ENCODE results near the gene PBX3. TPM values are rescaled to one million over a fixed set of nuclear protein-coding genes. Genes with fewer than 3 reads are reported as not detected.

PBX3 gene
- total RNA-seq, 5 donors from 2014 or later (not counting 1 experiment from before 2014, with no cell fraction given), result 12.3 to 30.6 (median 19.0) TPM

GRCh38 chr9:125956102-125956501 is 208.9 kb downstream of the PBX3 start:
- WGBS (ENCODE audit: insufficient coverage), result no CpG with 5 or more reads among the region's 5 CpGs
- Histone ChIP-seq H3K9me3 (no peaks in the 10 kb centered on the region), H3K36me3 (ENCODE audit: control insufficient read depth in 2 of 2, extremely low read depth in 1 of 2, insufficient read depth in 1 of 2, low read length in 1 of 2) (no peaks in the 10 kb centered on the region), H3K27me3 (replicated peaks in 1 of 2; ENCODE audit: control insufficient read depth in 2 of 2, extremely low read depth in 1 of 2, insufficient read depth in 2 of 2, low read length in 1 of 2) (no peaks in the 10 kb centered on the region), H3K4me1 (ENCODE audit: control insufficient read depth in 1 of 2, extremely low read depth in 1 of 2, insufficient read depth in 2 of 2, low read length in 2 of 2) (no peaks in the 10 kb centered on the region), H3K27ac (ENCODE audit: low read length) (no peak overlapping the region), H3K4me3 (ENCODE audit: control insufficient read depth in 1 of 2, extremely low read depth in 1 of 2, low read length in 1 of 2) (no peak overlapping the region)
- no peak overlapping the region for H3K27ac Mint-ChIP-seq
- peaks cover 15% of the 10 kb centered on the region for H3K36me3 Mint-ChIP-seq
- ChIA-PET POLR2A (no interaction called here), CTCF (no interaction called here)
- no peaks in the 10 kb centered on the region for H3K27me3 Mint-ChIP-seq
- no peak for ATAC-seq (replicated peaks in 1 of 4)
- no peaks in the 10 kb centered on the region for H3K4me1 Mint-ChIP-seq
- H3K9me3 Mint-ChIP-seq, result no peaks in the 10 kb centered on the region
- H3K4me3 Mint-ChIP-seq, result no peak overlapping the region
- DNase-seq, result no peak

GRCh38 chr9:125959315-125959714 is 212.1 kb downstream of the PBX3 start:
- H3K27ac ChIP-seq (ENCODE audit: low read length), result no peak overlapping the region
- POLR2A ChIA-PET, result no interaction called here
- no peak for ATAC-seq (replicated peaks in 1 of 4)

GRCh38 chr9:125959951-125960619 is 212.9 kb downstream of the PBX3 start:
- Histone ChIP-seq H3K4me1 (ENCODE audit: control insufficient read depth in 1 of 2, extremely low read depth in 1 of 2, insufficient read depth in 2 of 2, low read length in 2 of 2) (no peaks in the 10 kb centered on the region), H3K27ac (ENCODE audit: low read length) (no peak overlapping the region), H3K9me3 (no peaks in the 10 kb centered on the region), H3K4me3 (ENCODE audit: control insufficient read depth in 1 of 2, extremely low read depth in 1 of 2, low read length in 1 of 2) (no peak overlapping the region), H3K27me3 (replicated peaks in 1 of 2; ENCODE audit: control insufficient read depth in 2 of 2, extremely low read depth in 1 of 2, insufficient read depth in 2 of 2, low read length in 1 of 2) (no peaks in the 10 kb centered on the region), H3K36me3 (ENCODE audit: control insufficient read depth in 2 of 2, extremely low read depth in 1 of 2, insufficient read depth in 1 of 2, low read length in 1 of 2) (peaks cover 0 to 8% of the 10 kb centered on the region in 2 donors)
- POLR2A ChIA-PET, result interaction anchor here in 1 of 2 donors (0.5 kb wide), 1 partner anchor 353 kb away, joined by 3 read pairs; no protein-coding TSS in a partner anchor
- Mint-ChIP-seq H3K27ac (no peak overlapping the region), H3K36me3 (peaks cover 27% of the 10 kb centered on the region), H3K4me3 (no peak overlapping the region), H3K4me1 (no peaks in the 10 kb centered on the region), H3K27me3 (no peaks in the 10 kb centered on the region), H3K9me3 (no peaks in the 10 kb centered on the region)
- no peak for ATAC-seq (replicated peaks in 1 of 4)
- CTCF ChIA-PET, result no interaction called here
- no peak for DNase-seq
- WGBS (ENCODE audit: insufficient coverage), result no CpG with 5 or more reads among the region's 6 CpGs

More at GRCh38 chr9:125959315-125959714, 212.1 kb downstream of the PBX3 start:
- no peak for DNase-seq
- Mint-ChIP-seq H3K36me3 (peaks cover 24% of the 10 kb centered on the region), H3K27ac (no peak overlapping the region), H3K4me1 (no peaks in the 10 kb centered on the region), H3K9me3 (no peaks in the 10 kb centered on the region), H3K4me3 (no peak overlapping the region), H3K27me3 (no peaks in the 10 kb centered on the region)
- Histone ChIP-seq H3K36me3 (ENCODE audit: control insufficient read depth in 2 of 2, extremely low read depth in 1 of 2, insufficient read depth in 1 of 2, low read length in 1 of 2) (peaks cover 0 to 8% of the 10 kb centered on the region in 2 donors), H3K9me3 (no peaks in the 10 kb centered on the region), H3K4me1 (ENCODE audit: control insufficient read depth in 1 of 2, extremely low read depth in 1 of 2, insufficient read depth in 2 of 2, low read length in 2 of 2) (no peaks in the 10 kb centered on the region), H3K27me3 (replicated peaks in 1 of 2; ENCODE audit: control insufficient read depth in 2 of 2, extremely low read depth in 1 of 2, insufficient read depth in 2 of 2, low read length in 1 of 2) (no peaks in the 10 kb centered on the region), H3K4me3 (ENCODE audit: control insufficient read depth in 1 of 2, extremely low read depth in 1 of 2, low read length in 1 of 2) (no peak overlapping the region)
- 94% methylated on average over 2 of the region's 3 CpGs for WGBS (ENCODE audit: insufficient coverage)
- CTCF ChIA-PET, result no interaction called here

- DNase-seq (no peak), ATAC-seq (replicated peaks in 1 of 4) (no peak)
- 94% methylated on average over 6 of the region's 8 CpGs for WGBS (ENCODE audit: insufficient coverage)
These were observed 213.5 kb downstream of the PBX3 start for GRCh38 chr9:125960626-125961025.

GRCh38 chr9:125961072-125961471 is 213.9 kb downstream of the PBX3 start:
- Mint-ChIP-seq H3K27me3 (no peaks in the 10 kb centered on the region), H3K27ac (no peak overlapping the region), H3K9me3 (no peaks in the 10 kb centered on the region), H3K4me1 (no peaks in the 10 kb centered on the region), H3K36me3 (peaks cover 27% of the 10 kb centered on the region), H3K4me3 (no peak overlapping the region)
- H3K4me3 ChIP-seq (ENCODE audit: control insufficient read depth in 1 of 2, extremely low read depth in 1 of 2, low read length in 1 of 2), result no peak overlapping the region
- CTCF ChIA-PET, result no interaction called here
- 97% methylated on average over 4 of the region's 7 CpGs for WGBS (ENCODE audit: insufficient coverage)
- H3K9me3 ChIP-seq, result no peaks in the 10 kb centered on the region
- POLR2A ChIA-PET, result no interaction called here
- no peaks in the 10 kb centered on the region for H3K4me1 ChIP-seq (ENCODE audit: control insufficient read depth in 1 of 2, extremely low read depth in 1 of 2, insufficient read depth in 2 of 2, low read length in 2 of 2)
- peaks cover 0 to 8% of the 10 kb centered on the region in 2 donors for H3K36me3 ChIP-seq (ENCODE audit: control insufficient read depth in 2 of 2, extremely low read depth in 1 of 2, insufficient read depth in 1 of 2, low read length in 1 of 2)
- ATAC-seq (replicated peaks in 1 of 4) (no peak), DNase-seq (no peak)
- no peaks in the 10 kb centered on the region for H3K27me3 ChIP-seq (replicated peaks in 1 of 2; ENCODE audit: control insufficient read depth in 2 of 2, extremely low read depth in 1 of 2, insufficient read depth in 2 of 2, low read length in 1 of 2)
- no peak overlapping the region for H3K27ac ChIP-seq (ENCODE audit: low read length)

More at GRCh38 chr9:125960626-125961025, 213.5 kb downstream of the PBX3 start:
- Histone ChIP-seq H3K36me3 (ENCODE audit: control insufficient read depth in 2 of 2, extremely low read depth in 1 of 2, insufficient read depth in 1 of 2, low read length in 1 of 2) (peaks cover 0 to 8% of the 10 kb centered on the region in 2 donors), H3K27ac (ENCODE audit: low read length) (no peak overlapping the region), H3K4me3 (ENCODE audit: control insufficient read depth in 1 of 2, extremely low read depth in 1 of 2, low read length in 1 of 2) (no peak overlapping the region), H3K4me1 (ENCODE audit: control insufficient read depth in 1 of 2, extremely low read depth in 1 of 2, insufficient read depth in 2 of 2, low read length in 2 of 2) (no peaks in the 10 kb centered on the region), H3K9me3 (no peaks in the 10 kb centered on the region), H3K27me3 (replicated peaks in 1 of 2; ENCODE audit: control insufficient read depth in 2 of 2, extremely low read depth in 1 of 2, insufficient read depth in 2 of 2, low read length in 1 of 2) (no peaks in the 10 kb centered on the region)
- Mint-ChIP-seq H3K4me3 (no peak overlapping the region), H3K4me1 (no peaks in the 10 kb centered on the region), H3K9me3 (no peaks in the 10 kb centered on the region), H3K27ac (no peak overlapping the region), H3K27me3 (no peaks in the 10 kb centered on the region), H3K36me3 (peaks cover 27% of the 10 kb centered on the region)
- POLR2A ChIA-PET, result no interaction called here
- CTCF ChIA-PET, result no interaction called here

- H3K36me3 ChIP-seq (ENCODE audit: control insufficient read depth in 2 of 2, extremely low read depth in 1 of 2, insufficient read depth in 1 of 2, low read length in 1 of 2), result peaks cover 0 to 12% of the 10 kb centered on the region in 2 donors
- DNase-seq (no peak), ATAC-seq (replicated peaks in 1 of 4) (no peak)
- no peak overlapping the region for H3K27ac ChIP-seq (ENCODE audit: low read length)
- no peaks in the 10 kb centered on the region for H3K4me1 ChIP-seq (ENCODE audit: control insufficient read depth in 1 of 2, extremely low read depth in 1 of 2, insufficient read depth in 2 of 2, low read length in 2 of 2)
- H3K27ac Mint-ChIP-seq, result no peak overlapping the region
- peaks cover 27% of the 10 kb centered on the region for H3K36me3 Mint-ChIP-seq
- WGBS (ENCODE audit: insufficient coverage), result no CpG with 5 or more reads among the region's 2 CpGs
- POLR2A ChIA-PET, result no interaction called here
- no peaks in the 10 kb centered on the region for H3K4me1 Mint-ChIP-seq
- no peaks in the 10 kb centered on the region for H3K9me3 ChIP-seq
- no peak overlapping the region for H3K4me3 ChIP-seq (ENCODE audit: control insufficient read depth in 1 of 2, extremely low read depth in 1 of 2, low read length in 1 of 2)
- no peaks in the 10 kb centered on the region for H3K27me3 Mint-ChIP-seq
- CTCF ChIA-PET, result interaction anchor here in 1 of 2 donors (0.6 kb wide), 1 partner anchor 194 kb away, joined by 3 read pairs; no protein-coding TSS in a partner anchor
- no peaks in the 10 kb centered on the region for H3K9me3 Mint-ChIP-seq
- H3K4me3 Mint-ChIP-seq, result no peak overlapping the region
- H3K27me3 ChIP-seq (replicated peaks in 1 of 2; ENCODE audit: control insufficient read depth in 2 of 2, extremely low read depth in 1 of 2, insufficient read depth in 2 of 2, low read length in 1 of 2), result no peaks in the 10 kb centered on the region
These were observed 216.8 kb downstream of the PBX3 start for GRCh38 chr9:125963932-125964331.
